ENCODE data around the gene CAMKK1.

The CAMKK1 gene

GRCh38 chr17:3815122-3815521 is 77.7 kb downstream of the CAMKK1 start:
- no peaks in the 10 kb centered on the region for H3K27me3 ChIP-seq
- no peak for TF ChIP-seq CTCF (IDR thresholded peaks at IDR 0.05; ENCODE audit: low read depth, low read length)
- H3K4me3 ChIP-seq (ENCODE audit: low read depth, low read length): no peak overlapping the region
- H3K36me3 ChIP-seq: no peaks in the 10 kb centered on the region; the same call in 1 of the 2 replicates
- no peak for DNase-seq
- no peaks in the 10 kb centered on the region for H3K9me3 ChIP-seq
- no peaks in the 10 kb centered on the region for H3K4me1 ChIP-seq

- H3K36me3 ChIP-seq: no peaks in the 10 kb centered on the region; the same call in 1 of the 2 replicates
- no peak for DNase-seq
- no peak overlapping the region for H3K4me3 ChIP-seq (ENCODE audit: low read depth, low read length)
- H3K4me1 ChIP-seq: no peaks in the 10 kb centered on the region
- no peaks in the 10 kb centered on the region for H3K27me3 ChIP-seq
- TF ChIP-seq CTCF (IDR thresholded peaks at IDR 0.05; ENCODE audit: low read depth, low read length): no peak
- no peaks in the 10 kb centered on the region for H3K9me3 ChIP-seq
Observed at GRCh38 chr17:3814361-3814760, 78.5 kb downstream of the CAMKK1 start.

GRCh38 chr17:3813171-3813570 is 79.7 kb downstream of the CAMKK1 start:
- no peak for TF ChIP-seq CTCF (IDR thresholded peaks at IDR 0.05; ENCODE audit: low read depth, low read length)
- Histone ChIP-seq H3K4me1 (no peaks in the 10 kb centered on the region), H3K36me3 (no peaks in the 10 kb centered on the region; the same call in 1 of the 2 replicates), H3K4me3 (ENCODE audit: low read depth, low read length) (no peak overlapping the region), H3K9me3 (no peaks in the 10 kb centered on the region), H3K27me3 (no peaks in the 10 kb centered on the region)
- DNase-seq: no peak

GRCh38 chr17:3812771-3813170 is 80.1 kb downstream of the CAMKK1 start:
- no peak for TF ChIP-seq CTCF (IDR thresholded peaks at IDR 0.05; ENCODE audit: low read depth, low read length)
- no peaks in the 10 kb centered on the region for H3K9me3 ChIP-seq
- no peaks in the 10 kb centered on the region; the same call in 1 of the 2 replicates for H3K36me3 ChIP-seq
- no peak overlapping the region for H3K4me3 ChIP-seq (ENCODE audit: low read depth, low read length)
- no peak for DNase-seq
- H3K4me1 ChIP-seq: no peaks in the 10 kb centered on the region
- no peaks in the 10 kb centered on the region for H3K27me3 ChIP-seq

- no peak for TF ChIP-seq CTCF (IDR thresholded peaks at IDR 0.05; ENCODE audit: low read depth, low read length)
- Histone ChIP-seq H3K27me3 (no peaks in the 10 kb centered on the region), H3K36me3 (no peaks in the 10 kb centered on the region; the same call in 1 of the 2 replicates), H3K9me3 (no peaks in the 10 kb centered on the region), H3K4me1 (no peaks in the 10 kb centered on the region), H3K4me3 (ENCODE audit: low read depth, low read length) (no peak overlapping the region)
- no peak for DNase-seq
Observed at GRCh38 chr17:3812284-3812683, 80.6 kb downstream of the CAMKK1 start.
